Suppressor macrophage (primary cell): ENCODE data around the gene SPTBN5.

Experiments used
- DNase-seq, 4 experiments: peaks; one replicate each; pipeline ENCODE4 v3.0.0-alpha.2; 2020 to 2022

The SPTBN5 gene

DNA sequence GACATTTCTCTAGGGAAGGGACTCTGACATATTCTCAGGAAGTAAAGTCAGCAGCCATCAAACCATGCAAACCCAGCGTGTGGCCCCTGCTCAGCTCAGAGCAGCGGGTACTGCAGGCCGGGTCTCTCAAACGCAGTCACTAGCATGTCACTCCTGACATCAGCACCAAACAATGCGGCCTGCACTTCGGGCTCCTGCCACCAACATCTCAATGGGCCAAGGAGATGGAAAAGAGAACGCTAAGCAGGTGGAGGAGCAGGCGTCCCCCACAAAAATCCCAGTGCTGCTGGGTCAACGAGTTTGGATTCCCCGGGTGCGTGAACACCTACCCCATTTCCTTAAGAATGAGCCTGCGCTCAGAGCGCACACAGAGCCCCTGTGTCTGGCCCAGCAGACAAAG lies 9.9 kb upstream of the SPTBN5 start:
- no peak for DNase-seq

DNA sequence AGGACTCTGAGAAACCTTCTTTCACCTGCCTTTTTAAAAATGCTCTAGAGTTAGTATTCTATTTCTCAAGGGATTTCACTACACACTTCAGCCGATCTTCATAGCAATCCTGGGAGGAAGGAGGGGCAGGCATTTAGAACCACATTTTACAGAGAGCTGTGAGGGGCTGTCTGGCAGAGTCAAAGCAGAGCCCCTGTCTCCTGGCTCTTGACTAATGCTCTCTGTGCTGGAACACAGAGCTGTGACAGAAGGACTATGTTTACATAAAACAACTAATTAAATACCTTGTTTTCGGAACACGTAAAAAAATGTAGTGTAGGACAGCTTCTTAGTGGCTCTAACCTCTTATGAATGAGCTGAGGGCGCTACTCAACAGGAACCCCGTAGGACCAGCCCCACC lies 7.6 kb upstream of the SPTBN5 start:
- DNase-seq = no peak

- no peak for DNase-seq
Measured at GRCh38 chr15:41900526-41901380, 6.9 kb upstream of the SPTBN5 start.

DNA sequence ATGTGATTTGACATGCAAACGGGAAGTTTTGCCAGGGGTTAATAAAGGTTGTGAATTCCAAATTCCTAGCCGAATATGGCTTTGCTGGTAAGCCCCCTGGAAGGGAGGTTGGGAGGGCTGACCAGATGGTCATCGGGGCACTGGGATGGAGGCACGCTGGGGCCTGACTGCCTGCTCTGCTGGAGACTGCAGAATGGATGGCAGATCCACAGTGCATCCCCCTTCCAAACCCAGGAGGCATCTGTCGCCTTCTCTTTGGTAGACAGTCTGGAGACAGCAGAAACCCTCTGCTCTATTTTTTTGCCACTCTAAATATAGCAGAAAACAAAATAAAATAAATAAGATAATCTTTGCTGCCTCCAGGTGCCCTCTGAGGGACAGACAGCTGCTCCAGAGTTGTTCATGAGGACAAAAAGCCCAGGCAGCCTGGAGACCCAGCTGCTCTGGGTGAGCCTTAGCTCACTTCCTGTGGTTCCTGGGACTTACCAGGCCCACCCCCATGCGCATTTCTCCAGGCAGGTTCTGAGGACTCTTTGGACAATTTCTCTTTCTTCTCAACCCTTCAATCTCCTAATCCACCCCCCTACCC lies 6.1 kb upstream of the SPTBN5 start:
- no peak for DNase-seq

DNA sequence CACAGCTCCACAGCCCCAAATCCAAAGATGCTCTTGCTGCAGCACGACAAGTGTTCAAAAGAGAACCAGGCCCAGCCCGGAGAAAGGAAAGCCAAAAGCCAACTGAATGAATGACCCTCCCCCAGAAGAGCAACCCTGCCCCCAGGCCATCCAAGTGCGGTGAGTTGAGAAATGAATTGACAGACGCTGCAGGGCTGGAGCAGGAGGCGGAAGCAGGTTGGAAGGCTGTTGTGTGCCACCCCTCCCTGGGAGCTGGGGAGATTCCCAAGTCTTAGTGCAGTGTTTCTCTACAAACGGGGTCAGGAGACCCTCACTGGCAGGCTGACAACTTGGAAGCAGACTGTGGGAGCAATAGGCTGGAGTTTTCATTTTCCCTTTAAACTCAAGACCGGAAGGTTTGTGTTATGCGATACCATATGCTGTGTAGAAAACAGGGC lies 3.5 kb upstream of the SPTBN5 start:
- DNase-seq = no peak

DNA sequence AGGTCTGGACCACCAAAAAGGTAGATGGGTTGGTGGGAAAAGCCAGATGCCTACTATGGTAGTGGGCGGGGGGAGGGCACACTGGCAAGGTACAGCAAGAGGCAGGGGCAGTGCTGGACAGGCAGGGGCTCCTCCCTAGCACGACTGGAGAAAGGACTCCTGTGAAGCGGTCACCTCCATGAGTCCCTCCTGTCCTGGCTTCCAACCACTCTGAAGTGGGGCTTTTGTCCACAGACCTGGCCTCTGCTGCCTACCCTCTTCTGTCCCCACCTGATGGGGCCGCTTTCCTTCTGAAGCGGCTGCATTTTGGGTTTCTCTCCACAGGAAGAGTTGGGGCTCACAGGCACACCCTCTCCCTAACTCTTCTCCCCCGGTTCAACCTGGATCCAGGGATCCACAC lies 2.7 kb upstream of the SPTBN5 start:
- DNase-seq = no peak

- no peak for DNase-seq
Measured at GRCh38 chr15:41895957-41896356, 2.1 kb upstream of the SPTBN5 start.

- no peak for DNase-seq
Measured at GRCh38 chr15:41895491-41895890, 1.6 kb upstream of the SPTBN5 start.

DNA sequence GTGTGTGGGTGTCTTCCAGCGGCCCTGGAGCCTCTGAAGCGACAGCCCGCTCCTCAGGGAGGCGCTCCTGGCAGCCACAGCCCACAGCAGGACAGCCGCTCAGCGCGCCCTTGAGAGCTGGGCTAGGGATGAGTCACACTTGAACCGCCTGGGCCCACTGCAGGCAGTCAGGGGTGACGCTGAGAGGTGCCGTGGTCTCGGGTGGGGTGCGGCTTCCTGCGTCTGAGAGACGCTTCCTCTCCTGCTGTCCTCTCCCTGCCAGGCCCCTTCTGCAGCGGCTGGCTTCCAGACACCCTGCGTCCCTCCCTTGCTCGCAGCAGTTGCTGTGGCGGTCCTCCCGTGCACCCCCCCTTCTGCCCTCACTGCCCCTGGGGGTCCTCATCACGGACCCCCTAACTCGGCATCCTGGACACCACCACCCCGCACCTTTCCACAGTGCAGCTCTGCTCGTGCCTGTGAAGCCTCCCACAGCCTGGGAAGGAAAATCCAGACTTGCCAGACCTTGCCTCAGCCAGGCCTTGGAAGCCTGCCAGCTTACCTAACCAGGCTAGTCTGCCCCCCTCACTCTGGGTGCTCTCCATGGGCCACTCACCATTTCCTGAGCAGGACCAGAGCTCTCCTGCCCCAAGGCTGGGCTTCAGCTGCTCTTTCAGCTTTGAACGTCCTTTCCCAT lies 1.1 kb upstream of the SPTBN5 start:
- DNase-seq = peak; percentile 81 to 87 (median 86)

- no peak for DNase-seq
Measured at GRCh38 chr15:41894251-41894790, 468 bp upstream of the SPTBN5 start.

GRCh38 chr15:41892621-41893421 lies 1.0 kb downstream of the SPTBN5 start:
- no peak for DNase-seq

- DNase-seq = no peak
Measured at GRCh38 chr15:41891946-41892345, 1.9 kb downstream of the SPTBN5 start.

DNA sequence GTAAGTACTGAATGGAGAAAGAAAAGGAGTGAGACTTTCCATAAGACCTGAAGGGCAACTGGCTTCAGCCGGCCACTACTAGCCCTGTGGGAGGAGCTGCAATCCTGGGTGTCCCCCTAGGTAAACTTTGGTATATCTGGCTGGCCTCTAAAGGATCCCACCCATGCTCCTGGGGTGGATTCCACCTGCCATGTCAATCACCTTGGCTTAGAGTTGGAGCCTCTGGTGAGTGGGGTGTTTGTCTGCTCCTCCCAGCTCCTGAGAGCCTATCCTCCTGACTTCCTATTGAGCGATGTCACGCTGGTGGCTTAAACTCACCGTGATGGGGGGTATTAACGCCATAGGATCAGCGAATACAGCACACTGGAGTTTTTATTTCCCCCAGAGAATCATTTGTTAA lies 2.6 kb downstream of the SPTBN5 start:
- no peak for DNase-seq

DNA sequence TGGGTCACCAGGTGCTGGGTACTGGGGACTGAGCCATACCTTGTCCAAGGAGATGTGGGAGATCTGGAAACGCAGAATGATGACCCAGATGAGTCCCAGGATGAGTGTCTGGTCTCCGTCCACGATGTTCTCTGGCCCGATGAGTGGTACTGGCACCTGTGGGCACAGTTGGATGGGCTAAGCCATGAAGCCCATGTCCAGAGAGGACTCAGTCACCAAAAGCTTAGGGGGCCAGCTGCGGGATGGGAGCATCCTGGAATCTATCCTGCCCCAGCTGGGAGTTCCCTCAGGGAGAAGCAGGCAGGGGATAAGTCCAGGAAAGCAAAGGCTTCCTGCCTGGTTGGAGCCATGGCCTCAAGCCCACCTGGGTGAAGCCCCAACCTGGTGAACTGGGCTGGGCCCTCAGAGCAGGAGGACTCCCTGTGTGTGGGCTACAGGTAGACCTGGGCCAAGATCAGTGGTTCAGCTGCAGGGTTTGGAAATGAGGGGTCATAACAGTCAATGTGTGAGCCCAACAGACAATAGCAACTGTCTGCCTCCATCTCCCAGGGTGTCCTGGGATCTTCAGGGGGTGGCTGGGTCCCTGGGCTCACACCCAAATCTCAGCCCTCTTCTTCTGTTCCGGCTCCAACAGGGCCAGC lies 3.7 kb downstream of the SPTBN5 start:
- no peak for DNase-seq

DNA sequence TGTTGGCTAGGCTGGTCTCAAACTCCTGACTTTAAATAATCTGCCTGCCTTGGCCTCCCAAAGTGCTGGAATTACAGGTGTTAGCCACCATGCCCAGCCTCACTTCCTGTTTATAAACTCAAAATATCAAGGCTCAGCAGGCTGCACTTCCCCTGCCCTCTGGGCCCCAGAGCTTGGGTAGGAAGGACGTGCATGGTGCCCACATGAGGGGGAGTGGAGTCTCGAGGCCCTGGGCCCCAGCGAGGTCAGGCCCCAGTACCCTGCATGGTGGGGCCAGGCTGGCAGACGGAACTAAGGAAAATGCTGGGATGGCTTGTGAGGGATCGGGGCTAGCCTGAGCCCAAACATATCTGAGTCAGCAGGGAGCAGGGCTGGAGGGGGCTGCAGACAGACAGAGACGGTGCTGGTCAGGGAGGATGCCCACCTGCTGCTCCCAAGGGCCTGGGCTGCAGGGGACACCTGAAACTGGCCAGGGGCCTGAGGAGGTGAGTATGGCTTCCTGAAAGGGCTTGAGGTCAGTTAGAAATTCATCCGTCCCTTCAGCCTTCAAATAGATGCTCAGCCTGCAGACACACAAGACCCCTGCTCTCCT lies 5.1 kb downstream of the SPTBN5 start:
- peak in 3 of 4 experiments; percentile 30 to 55 (median 48) for DNase-seq

GRCh38 chr15:41887893-41888292 lies 6.0 kb downstream of the SPTBN5 start:
- DNase-seq = no peak

GRCh38 chr15:41887161-41887560 lies 6.7 kb downstream of the SPTBN5 start:
- no peak for DNase-seq

DNA sequence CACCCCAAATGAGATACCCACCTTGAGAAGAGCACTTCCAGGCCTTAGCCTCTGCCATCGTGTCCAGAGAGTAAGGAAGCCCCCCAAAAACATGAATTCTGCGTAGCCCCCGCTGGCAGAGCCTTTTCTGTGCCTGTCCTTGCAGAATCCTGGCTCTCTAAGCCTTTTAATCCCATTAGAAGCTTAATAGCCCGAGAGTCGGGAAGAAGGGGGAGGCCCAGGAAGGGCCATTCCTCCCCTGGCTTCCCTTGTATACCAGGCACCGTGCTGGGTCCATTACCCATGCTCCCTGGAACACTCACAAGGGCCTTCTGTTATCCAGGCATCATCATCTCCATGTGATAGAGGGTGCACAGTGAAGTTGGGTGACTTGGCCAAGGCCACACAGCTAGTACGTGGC lies 7.1 kb downstream of the SPTBN5 start:
- no peak for DNase-seq

GRCh38 chr15:41885841-41886240 lies 8.0 kb downstream of the SPTBN5 start:
- DNase-seq = no peak

DNA sequence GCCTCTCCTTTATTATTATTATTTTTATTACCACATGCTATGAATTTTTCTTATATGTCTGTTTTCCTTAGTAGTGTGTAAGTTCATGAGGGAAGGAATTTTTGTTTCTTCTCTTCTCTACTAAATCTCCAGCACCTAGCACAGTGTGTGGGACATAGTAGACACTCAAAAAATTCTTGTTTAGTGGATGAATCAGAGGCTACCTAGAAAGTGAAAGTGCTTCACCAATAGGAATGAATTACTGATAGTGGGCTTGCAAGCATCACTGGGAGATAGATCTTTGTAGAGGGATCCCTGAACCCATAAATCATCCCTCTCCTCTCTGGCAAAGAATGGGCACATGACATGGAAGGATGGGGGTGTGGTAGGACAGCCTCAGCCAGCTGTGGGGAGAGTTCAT lies 8.5 kb downstream of the SPTBN5 start:
- no peak for DNase-seq

GRCh38 chr15:41884458-41884857 lies 9.4 kb downstream of the SPTBN5 start:
- no peak for DNase-seq

- DNase-seq = no peak
Measured at GRCh38 chr15:41883484-41883825, 10.4 kb downstream of the SPTBN5 start.
